HCEC 1CT (cell line): ENCODE data around the gene METRN.

Source experiments
- DNase-seq: peaks from one replicate; pipeline ENCODE4 v3.0.0-alpha.2; 2017

The METRN gene

DNA sequence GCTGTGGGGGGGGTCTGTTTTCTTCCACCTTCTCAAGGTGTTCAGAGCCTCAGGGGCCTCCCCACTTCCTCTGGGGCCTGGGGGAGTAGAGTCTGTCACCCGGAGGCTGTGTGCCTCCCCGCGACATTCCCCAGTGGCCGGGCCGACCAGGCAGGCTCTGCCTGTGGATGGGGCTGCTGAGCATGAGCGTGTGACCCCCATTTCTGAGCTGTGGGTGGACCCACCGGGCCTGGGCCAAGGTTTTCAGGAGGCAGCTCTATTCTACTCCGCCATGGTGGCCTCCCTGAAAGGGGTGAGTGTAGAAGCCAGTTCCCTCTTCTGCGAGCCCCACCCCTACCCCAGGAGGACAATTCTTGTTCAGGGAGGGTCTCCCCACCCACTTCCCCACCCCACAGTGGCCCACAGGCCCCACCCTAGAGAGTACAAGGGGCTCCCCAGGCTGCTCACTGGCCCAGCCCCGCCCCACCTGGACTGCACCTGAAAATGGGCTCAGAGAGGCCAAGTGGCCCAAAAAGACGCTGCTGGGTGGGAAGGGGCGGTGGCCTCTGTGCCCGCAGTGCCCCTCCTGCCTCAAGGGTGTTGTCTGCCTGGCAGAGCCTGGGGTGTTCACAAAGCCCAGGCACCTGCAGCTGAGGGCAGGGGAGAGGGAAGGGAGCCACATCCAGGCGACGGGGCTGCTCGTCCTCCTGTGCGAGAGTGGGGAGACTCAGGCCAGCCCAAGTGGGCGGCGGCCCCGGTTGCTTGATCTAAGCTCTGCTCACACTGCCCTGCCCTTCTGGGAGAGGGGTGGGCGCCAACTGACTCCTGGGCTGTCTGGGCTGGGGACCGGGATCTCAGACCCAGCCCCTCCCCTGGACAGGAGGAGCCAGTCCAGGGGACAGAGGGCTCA is 47.0 kb downstream of the METRN start:
- DNase-seq = no peak

DNA sequence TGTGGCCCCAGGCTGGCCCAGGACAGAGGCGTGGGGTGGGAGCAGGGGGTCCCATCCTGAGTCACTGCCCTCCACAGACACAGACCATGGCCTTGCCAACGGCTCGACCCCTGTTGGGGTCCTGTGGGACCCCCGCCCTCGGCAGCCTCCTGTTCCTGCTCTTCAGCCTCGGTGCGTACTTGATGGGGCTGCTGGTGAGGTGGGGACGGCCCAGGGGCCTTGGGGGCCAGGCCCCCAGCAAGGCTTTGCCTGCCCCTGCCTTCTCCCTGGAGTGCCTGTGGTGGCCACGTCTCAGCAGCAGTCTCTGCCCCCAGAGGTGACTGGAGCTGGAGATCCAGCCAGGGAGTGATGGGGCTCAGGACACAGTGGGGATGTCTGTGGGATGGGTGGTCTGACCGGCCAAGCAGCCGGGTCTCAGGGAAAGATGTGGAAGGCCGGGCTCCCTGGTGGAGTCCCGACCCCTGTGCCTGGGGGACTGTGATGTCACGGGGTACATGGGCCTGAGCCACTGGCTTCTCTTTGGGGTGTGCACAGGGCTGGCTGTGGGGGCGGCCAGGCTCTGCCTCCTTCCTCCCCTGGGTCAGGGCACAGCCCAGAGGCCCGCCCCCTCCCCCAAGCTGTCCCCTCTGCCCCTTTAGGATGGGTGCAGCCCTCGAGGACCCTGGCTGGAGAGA is 47.8 kb downstream of the METRN start:
- no peak for DNase-seq

DNA sequence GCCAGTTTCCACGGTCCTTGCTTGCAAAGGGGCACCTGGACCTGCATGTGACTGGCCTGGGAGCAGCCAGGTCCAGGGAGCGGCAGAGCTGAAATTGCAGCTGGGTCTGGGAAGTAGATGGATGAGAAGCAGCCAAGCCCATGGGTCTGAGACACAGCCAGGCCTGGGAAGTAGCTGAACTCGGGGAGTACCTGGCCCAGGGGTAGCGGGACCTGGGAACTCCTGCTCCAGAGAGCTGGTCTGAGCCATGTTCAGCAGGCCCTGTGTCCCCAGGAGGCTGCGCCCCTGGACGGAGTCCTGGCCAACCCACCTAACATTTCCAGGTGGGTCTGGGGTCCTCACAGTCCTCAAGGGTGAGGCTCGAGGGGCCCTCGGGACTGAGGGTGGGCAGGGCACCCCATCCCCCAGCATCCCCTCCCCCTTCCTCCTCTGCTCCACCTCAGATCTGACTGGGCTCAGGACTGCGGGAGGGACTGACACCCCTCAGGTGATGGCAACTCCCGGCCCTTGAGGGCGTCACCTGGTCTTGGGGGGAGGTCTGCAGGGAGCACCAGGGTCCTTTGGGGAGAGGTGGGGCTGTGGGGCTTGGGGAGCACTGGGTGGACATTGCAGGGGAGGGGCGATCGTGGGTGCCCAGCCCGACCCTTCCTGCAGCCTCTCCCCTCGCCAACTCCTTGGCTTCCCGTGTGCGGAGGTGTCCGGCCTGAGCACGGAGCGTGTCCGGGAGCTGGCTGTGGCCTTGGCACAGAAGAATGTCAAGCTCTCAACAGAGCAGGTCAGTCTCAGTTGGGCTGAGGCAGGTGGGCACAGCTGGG is 48.7 kb downstream of the METRN start:
- no peak for DNase-seq

DNA sequence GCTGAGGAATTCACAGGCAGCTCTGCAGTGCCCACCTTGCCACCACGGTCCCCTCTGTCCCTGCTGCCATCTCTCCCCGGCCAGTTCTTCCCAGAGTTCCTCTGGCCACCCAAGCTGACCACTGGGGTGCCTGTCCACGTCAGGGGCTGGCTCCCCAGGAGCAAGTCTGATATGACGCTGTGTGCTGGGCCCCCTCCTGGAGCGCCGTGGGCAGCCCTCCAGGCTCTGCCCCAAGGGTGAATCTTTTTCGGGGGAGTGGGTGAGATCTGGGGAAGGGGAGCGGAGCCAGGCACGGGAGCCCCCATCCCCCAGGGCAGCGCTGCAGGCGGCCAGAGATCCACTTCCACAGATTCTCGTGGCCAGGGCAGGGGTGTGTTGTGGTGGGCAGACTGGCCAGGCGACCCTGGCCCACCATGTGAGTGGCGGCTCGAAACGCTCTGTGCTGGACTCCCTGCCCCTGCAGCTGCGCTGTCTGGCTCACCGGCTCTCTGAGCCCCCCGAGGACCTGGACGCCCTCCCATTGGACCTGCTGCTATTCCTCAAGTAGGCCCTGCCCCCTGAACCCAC is 49.3 kb downstream of the METRN start:
- DNase-seq = no peak

DNA sequence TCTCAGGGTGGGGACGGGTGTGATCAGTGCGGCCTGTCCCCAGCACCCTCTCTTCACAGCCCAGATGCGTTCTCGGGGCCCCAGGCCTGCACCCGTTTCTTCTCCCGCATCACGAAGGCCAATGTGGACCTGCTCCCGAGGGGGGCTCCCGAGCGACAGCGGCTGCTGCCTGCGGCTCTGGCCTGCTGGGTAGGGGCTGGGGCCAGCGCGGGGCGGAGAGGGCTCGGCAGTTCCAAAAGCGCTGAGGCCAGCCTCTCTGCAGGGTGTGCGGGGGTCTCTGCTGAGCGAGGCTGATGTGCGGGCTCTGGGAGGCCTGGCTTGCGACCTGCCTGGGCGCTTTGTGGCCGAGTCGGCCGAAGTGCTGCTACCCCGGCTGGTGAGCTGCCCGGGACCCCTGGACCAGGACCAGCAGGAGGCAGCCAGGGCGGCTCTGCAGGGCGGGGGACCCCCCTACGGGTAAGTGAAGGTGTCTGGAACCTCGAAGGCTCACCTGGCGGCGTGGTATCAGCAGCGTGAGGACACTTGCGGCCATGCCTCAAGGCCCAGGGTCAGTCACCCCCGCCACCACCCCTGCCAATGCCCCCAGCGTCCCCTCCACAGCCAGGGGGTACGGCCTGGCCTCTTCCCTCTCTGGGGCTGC is 50.0 kb downstream of the METRN start:
- DNase-seq = no peak

DNA sequence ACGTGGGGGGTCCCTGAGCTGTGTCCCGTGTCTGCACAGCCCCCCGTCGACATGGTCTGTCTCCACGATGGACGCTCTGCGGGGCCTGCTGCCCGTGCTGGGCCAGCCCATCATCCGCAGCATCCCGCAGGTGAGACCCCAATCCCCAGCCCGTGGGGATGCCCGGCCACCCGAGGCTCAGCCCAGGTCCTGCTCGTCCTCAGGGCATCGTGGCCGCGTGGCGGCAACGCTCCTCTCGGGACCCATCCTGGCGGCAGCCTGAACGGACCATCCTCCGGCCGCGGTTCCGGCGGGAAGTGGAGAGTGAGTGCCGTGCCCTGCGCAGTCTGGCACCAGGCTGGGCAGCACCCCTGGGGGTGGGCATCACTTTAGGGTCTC is 50.6 kb downstream of the METRN start:
- no peak for DNase-seq

DNA sequence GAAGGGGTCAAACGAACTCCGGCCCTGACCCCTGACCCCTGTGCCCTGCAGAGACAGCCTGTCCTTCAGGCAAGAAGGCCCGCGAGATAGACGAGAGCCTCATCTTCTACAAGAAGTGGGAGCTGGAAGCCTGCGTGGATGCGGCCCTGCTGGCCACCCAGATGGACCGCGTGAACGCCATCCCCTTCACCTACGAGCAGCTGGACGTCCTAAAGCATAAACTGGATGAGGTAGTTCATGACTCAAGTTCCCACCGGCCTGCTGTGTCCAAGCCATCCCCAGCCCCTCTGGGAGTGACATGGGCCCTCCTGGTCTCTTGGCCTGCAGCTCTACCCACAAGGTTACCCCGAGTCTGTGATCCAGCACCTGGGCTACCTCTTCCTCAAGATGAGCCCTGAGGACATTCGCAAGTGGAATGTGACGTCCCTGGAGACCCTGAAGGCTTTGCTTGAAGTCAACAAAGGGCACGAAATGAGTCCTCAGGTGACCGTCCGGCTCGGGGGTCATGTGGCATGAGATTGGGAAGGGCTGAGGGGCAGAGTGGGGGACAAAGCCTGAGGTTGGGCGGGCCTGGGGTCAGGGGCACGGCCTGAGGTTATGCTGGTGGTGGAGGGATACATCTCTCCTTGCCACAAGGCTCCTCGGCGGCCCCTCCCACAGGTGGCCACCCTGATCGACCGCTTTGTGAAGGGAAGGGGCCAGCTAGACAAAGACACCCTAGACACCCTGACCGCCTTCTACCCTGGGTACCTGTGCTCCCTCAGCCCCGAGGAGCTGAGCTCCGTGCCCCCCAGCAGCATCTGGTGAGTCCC is 51.3 kb downstream of the METRN start:
- DNase-seq = no peak

DNA sequence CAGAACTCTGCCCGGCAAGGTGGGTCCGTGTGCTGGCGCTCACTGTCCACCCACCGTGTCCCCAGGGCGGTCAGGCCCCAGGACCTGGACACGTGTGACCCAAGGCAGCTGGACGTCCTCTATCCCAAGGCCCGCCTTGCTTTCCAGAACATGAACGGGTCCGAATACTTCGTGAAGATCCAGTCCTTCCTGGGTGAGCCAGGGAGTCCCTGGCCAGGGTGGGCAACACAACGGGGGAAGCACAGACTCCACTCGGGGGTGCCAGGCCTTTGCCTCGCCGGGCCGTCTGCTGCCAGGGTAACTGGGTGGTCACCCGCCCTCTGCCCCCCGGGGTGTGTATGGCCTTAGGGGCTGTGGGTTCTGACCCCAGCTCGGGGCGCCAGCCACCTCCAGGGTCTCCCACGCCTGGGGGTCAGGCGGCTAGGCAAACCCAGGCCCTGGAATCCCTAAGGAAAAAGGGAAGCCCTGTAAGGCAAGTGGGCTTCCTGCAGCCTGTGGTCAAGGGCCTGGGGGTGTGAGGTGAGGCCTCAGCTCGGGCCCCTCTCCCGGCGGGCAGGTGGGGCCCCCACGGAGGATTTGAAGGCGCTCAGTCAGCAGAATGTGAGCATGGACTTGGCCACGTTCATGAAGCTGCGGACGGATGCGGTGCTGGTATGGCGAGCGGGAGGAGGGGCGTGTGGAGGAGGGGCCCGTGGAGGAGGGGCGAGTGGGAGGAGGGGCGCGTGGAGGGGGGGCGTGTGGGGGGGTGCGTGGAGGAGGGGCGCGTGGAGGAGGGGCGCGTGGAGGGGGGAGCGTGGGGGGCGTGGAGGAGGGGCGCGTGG is 52.1 kb downstream of the METRN start:
- DNase-seq = no peak

DNA sequence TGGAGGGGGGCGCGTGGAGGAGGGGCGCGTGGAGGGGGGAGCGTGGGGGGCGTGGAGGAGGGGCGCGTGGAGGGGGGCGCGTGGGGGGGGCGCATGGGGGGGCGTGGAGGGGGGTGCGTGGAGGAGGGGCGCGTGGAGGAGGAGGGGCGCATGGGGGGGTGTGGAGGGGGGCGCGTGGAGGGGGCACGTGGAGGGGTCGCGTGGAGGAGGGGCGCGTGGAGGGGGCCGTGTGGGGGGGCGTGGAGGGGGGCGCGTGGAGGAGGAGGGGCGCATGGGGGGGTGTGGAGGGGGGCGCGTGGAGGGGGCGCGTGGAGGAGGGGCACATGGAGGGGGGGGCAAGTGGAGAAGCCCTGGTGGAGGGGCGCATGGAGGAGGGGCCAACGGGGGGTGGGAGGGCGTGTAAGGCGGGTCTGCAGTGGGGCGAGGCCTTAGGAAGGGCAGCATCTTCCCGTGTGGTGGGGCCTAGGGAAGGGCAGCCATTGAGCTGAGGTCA is 52.9 kb downstream of the METRN start:
- no peak for DNase-seq

DNA sequence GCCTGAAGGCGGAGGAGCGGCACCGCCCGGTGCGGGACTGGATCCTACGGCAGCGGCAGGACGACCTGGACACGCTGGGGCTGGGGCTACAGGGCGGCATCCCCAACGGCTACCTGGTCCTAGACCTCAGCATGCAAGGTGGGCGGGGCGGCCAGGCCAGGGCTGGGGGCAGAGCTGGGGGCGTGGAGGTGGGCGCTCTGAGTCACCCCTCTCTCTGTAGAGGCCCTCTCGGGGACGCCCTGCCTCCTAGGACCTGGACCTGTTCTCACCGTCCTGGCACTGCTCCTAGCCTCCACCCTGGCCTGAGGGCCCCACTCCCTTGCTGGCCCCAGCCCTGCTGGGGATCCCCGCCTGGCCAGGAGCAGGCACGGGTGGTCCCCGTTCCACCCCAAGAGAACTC is 53.5 kb downstream of the METRN start:
- no peak for DNase-seq
